NCI-H510A (cell line): ENCODE measurements around the gene H6PD.

Experiments
- DNase-seq: peaks from one replicate; lab custom pipeline; 2025; lab: John Stamatoyannopoulos, UW

Gene H6PD

GRCh38 chr1:9317591-9318417, 83.2 kb downstream of the H6PD start:
- DNase-seq = peak; percentile 85

GRCh38 chr1:9319208-9319788, 84.7 kb downstream of the H6PD start:
- no peak for DNase-seq

- DNase-seq = no peak
Measured at GRCh38 chr1:9319789-9320519, 85.4 kb downstream of the H6PD start.
